GM19239 (cell line): ENCODE results near the gene CX3CR1.
A peak's percentile ranks its signal among the peaks of the same experiment; 100 is the strongest.
"Not testable (repeated sequence)": the region's sequence is repeated elsewhere in the genome, so short reads cannot be mapped to it uniquely, and the experiment has no call there.

Experiments
- DNase-seq: peaks from one replicate; pipeline ENCODE4 v3.0.0; 2011; ENCODE audit warnings: low spot score; ENCODE audit not compliant: insufficient read length
- FAIRE-seq: peaks from 2 replicates; lab custom pipeline; 2011; peaks lifted over from hg19 to GRCh38; lab: Jason Lieb, UNC

CX3CR1 gene

DNA sequence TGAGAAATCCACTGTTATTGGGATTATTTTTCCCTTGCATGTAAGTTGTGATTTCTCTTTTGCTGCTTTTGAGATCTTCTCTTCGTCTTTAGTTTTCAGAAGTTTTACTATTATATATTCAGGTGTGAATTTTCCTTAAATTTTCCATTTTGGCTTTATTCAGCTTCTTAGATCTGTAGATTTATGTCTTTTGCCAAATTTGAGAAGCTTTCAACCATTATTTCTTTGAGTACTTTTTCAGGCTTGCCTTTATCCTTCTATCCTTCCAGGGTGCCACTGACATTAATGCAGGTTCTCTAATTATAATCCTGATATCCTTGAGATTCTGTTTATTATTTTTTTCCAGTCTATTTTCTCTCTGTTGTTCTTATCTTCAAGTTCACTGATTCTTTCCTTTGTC lies 49.4 kb downstream of the CX3CR1 start:
- DNase-seq (no peak), FAIRE-seq (no peak)

DNA sequence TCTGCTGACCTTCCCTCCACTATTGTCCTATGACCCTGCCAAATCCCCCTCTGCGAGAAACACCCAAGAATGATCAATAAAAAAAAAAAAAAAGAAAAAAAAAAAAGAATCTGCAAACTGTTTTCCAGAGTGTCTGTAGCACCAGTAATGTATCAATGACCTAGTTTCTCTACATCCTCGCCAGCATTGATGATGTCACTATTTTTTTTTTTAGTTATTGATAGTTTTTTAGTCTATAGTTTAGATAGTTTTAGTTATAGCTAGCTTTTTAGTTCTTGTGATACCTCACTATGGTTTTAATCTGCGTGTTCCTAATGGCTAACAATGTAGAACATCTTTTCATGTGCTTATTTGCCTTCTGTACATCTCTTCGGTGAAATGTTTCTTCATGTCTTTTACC lies 51.3 kb downstream of the CX3CR1 start:
- no peak for FAIRE-seq
- no peak for DNase-seq

DNA sequence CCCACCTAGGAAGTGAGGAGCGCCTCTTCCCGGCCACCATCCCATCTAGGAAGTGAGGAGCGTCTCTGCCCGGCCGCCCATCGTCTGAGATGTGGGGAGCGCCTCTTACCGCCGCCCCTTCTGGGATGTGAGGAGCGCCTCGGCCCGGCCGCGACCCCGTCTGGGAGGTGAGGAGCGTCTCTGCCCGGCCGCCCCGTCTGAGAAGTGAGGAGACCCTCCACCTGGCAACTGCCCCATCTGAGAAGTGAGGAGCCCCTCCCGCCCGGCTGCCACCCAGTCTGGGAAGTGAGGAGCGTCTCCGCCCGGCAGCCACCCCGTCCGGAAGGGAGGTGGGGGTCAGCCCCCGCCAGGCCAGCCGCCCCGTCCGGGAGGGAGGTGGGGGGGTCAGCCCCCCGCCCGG lies 52.2 kb downstream of the CX3CR1 start:
- not testable (repeated sequence) for DNase-seq, FAIRE-seq

DNA sequence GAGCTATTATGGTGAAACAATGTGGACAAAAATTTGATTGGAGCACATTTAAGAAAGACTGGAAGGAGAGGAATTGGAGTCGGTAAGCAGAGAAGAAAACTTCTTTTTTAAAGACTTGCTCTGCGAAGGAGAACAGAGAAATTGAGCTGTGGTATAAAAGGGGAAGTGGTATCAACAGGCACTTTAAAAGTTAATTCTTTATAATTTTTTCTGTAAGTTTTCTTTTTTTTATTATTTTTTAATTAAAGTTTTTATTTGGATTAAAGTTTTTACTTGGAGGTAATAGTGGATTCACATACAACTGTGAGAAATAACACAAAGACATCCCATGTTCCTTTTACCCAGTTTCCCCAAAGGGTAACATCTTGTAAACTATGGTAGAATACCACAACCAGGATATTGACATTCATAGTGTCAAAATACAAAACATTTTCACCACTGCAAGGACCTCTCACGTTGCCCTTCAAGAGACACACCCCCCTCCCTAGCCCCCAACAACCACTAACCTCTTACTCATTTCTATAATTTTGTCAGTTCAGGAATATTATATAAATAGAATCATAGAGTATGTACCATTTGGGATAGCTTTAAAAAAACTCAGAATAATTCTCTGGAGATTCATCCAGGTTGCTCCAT lies 53.6 kb downstream of the CX3CR1 start:
- FAIRE-seq = peak; percentile 80
- DNase-seq = peak; percentile 26

DNA sequence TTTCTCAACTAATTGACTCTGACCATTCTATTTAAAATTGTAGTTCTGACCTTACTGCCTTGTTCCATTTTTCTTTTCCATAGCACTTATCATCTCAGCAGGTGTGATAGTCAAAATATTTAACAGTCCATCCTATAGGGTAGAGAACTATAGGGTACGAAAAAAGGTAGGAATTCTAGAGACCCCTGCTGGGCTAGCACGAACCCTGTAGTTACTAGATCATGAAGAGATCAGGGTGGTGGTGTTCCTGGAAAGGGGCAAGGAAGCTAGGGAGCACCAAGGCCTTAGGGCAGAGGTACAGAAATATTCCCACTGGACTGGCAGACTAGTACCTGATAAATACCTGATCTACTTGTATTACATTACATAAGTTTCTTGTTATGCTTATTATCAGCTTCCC lies 55.5 kb downstream of the CX3CR1 start:
- no peak for DNase-seq

DNA sequence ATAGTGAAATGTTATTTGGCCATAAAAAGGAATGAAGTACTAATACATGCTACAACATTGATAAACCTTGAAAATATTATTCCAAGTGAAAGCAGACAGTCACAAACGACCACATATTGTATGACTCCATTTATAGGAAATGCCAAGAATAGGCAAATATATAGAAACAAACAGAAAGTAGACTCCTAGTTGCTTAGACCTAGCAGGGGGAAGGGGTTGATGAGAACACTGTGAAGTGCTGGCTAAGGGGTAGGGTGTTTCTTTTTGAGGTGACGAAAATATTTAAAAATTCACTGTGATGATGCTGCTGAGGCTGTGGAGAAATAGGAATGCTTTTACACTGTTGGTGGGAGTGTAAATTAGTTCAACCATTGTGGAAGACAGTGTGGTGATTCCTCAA lies 56.9 kb downstream of the CX3CR1 start:
- no peak for FAIRE-seq
- DNase-seq = no peak

More for the DNA sequence above, 55.5 kb downstream of the CX3CR1 start:
- FAIRE-seq = no peak

DNA sequence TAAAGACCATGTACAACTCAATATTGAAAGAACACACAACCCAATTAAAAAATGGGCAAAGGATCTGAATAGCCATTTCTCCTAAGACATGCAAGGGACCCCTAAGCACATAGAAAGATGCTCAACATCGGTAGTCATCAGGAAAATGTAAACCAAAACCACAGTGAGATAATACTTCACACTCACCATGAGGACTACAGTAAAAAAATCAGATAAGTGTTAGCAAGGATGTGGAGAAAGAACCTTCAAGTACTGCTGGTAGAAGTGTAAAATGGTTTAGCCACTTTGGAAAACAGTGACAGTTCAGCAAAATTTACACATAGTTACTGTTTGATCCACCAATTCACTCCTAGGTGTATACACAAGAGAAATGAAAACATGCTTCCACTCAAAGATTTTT lies 57.4 kb downstream of the CX3CR1 start:
- DNase-seq = no peak
- no peak for FAIRE-seq

DNA sequence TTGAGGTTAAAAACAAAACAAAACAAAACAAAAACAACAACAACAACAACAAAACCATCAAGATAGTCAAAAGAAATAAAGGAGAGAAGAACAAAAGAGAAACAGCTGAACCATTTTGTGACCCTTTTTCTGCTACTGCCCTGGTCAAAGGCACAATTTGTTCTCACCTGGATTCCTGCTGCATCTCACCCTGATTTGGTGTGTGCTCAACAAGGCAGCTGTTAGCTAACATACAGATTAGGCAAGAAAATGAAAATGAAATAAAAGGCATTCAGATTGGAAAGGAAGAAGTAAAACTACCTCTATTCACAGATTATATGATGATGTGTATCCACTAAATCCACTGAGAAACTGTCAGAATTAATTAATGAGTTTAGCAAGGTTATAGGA lies 58.7 kb downstream of the CX3CR1 start:
- FAIRE-seq = peak; percentile 59
- DNase-seq = no peak

DNA sequence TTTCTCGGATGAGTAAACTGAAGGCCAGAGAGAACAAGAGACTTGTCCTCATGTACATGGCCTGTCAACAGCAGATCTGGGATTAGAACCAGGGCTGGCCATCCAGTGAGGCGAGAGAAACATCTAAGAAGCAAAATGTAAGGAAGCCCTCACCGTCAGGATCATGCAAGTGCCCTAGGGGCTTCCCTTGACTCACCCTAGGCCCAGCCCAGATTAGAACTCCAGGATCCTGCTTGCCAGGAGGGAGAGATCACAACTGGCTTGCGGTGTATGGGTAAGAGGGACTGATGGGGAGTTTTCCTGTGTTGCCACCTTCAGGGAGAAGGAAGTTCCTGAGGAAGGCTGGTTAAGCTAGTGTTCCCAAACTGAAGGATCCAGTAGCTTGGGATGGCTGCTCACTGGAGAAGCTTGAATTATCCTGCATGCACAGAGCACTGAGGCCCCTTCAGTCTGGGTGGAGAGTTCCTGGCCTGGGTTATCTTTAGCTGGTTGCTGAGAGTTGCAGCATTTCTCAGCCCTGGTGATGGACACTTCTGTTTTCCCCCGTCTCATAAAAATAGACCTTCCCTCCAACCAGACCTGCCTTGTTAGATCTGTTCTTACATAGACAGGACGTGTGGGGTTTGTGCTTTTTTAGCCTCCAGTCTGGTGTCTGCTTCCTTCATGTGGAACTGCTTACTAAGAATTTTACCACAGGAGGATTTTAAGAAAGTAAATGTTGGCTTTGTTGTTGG lies 59.3 kb downstream of the CX3CR1 start:
- DNase-seq (no peak), FAIRE-seq (peak; percentile 69)

DNA sequence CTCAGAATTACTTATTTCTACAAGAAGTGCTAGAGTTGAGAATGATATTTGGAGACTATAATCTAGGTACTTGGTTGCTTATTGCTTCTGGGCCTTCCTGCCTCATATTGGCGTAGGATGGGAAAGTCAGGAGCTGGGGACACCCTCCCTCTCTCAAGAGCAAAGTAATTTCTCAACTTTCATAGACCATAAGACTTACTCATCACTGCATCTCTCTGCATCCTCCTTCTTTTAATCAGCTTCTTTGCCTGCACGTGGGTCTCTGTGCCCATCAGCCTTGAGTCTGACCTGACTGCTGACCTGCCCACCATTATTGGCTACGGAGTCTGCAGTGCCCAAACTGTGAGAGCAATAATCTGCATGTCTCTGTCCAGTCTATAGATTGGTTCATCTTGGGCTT lies 60.1 kb downstream of the CX3CR1 start:
- no peak for DNase-seq
- FAIRE-seq = no peak

DNA sequence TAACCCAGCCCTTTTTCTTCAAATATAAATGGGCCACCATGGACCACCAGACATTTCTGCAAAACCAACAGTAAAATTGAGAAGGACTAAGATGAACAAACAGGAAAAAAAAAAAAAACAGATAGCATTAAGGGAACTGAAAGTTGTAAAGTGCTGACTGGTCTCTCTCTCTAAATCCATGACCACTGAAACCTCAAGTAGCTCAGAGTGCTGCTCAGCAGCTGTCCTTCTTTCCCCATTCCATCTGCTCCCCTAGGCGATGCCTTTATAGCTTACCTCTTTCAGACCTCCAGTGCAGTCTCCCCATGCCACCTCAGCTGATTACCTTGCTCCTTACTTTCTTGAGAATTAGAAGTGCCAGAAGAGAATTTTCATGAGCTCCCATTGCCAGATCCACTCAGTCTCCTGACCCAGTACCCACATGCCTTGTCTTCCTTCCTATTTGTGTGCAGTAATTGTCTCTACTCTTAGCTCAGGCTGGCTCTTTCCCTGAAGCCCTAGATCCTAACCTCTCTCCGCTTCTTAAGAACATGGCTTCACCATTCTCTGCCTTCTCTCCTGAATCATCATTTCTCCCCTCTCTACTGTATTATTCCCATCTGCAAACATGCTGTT lies 63.6 kb downstream of the CX3CR1 start:
- DNase-seq = peak; percentile 68
- FAIRE-seq = peak; percentile 95

DNA sequence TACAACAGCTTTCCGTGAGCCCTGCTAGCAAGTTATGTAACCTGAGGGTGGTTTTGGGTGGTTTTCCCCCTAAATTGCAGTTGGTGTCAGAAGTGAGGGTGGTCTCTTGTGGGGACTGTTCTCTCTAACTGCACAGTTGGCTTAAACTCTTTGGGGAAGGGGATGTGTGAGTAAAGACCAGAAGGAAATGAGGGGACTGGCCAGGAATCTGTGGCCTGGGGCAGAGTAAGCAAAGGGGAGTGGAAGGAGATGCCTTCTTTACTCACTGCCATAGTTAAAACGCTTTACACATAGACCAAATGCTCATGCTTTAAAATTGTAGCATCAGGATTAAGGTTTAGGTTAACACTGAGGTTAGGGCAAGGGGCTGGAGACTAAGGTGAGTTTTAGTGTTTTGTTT lies 66.2 kb downstream of the CX3CR1 start:
- DNase-seq (no peak), FAIRE-seq (no peak)
